Kidney (tissue), 14 donors: ENCODE results near the gene LTBP1. TPM values are rescaled to one million over a fixed set of nuclear protein-coding genes. Genes with fewer than 3 reads are reported as not detected.

Experiments
- DNase-seq, 5 donors: peaks; one replicate each; pipeline ENCODE4 v3.0.0-alpha.2; 2013 to 2020
- FAIRE-seq: peaks from 2 replicates; lab custom pipeline; 2012; peaks lifted over from hg19 to GRCh38; lab: Jason Lieb, UNC
- H3K27ac ChIP-seq, 2 donors: one replicate each; pipeline ENCODE4 v1.7.0; 2013; ENCODE audit warnings: low read depth in 2 of 2, low read length in 2 of 2, inconsistent platforms in 1 of 2
- H3K27me3 ChIP-seq: one replicate; pipeline ENCODE4 v1.7.1; 2013; ENCODE audit warnings: low read length, inconsistent platforms; ENCODE audit not compliant: control insufficient read depth, insufficient read depth
- H3K36me3 ChIP-seq, 3 donors: one replicate each; pipeline versions ENCODE4 v1.7.0 to v1.7.1; 2013; ENCODE audit warnings: low read length in 3 of 3, control low read depth in 1 of 3, inconsistent platforms in 1 of 3; ENCODE audit not compliant: insufficient read depth in 3 of 3, control insufficient read depth in 2 of 3
- H3K4me1 ChIP-seq, 3 donors: one replicate each; pipeline versions ENCODE4 v1.7.0 to v1.7.1; 2013; ENCODE audit warnings: low read length in 3 of 3, inconsistent platforms in 1 of 3, low read depth in 1 of 3; ENCODE audit not compliant: control insufficient read depth in 2 of 3, insufficient read depth in 2 of 3
- H3K4me3 ChIP-seq, 3 donors: one replicate each; pipeline versions ENCODE4 v1.7.0 to v1.8.1; 2013; ENCODE audit warnings: low read length in 3 of 3, control low read depth in 1 of 3, inconsistent platforms in 1 of 3
- H3K9ac ChIP-seq, 3 donors: one replicate each; pipeline versions ENCODE4 v1.7.0 to v1.7.1; 2013; ENCODE audit warnings: low read length in 3 of 3, control low read depth in 1 of 3, inconsistent platforms in 1 of 3
- H3K9me3 ChIP-seq, 3 donors: one replicate each; pipeline versions ENCODE4 v1.7.0 to v1.7.1; 2013; ENCODE audit warnings: low read length in 3 of 3, control low read depth in 1 of 3, inconsistent platforms in 1 of 3; ENCODE audit not compliant: control insufficient read depth in 2 of 3, insufficient read depth in 1 of 3
- intact Hi-C: fragments of 100-400 bp; cut with DNase I; formaldehyde crosslinking; loops from one replicate; pipeline ENCODE4 v1.11.1; 2022
- polyA plus RNA-seq: library from polyadenylated mRNA; stranded (reverse); fragments of 350-450 nt; fragmentation: Illumina TruSeq; extraction: RNeasy Lipid Tissue Mini Kit (QIAGEN cat#74804); gene quantifications from one replicate; pipeline ENCODE4 v1.2.3, GENCODE V29; 2014; ENCODE audit warnings: low read depth, low replicate concordance; ENCODE audit not compliant: insufficient read depth
- total RNA-seq: library from RNA; stranded (reverse); fragmentation: NEBNext Ultra II Directional; extraction: Animal tissue kit (Norgen Biotek cat#: 25700); gene quantifications from one replicate; pipeline ENCODE4 v1.2.1, GENCODE V29; 2021
- TF ChIP-seq, protein P1 (sequence below): IDR thresholded peaks from 3 replicates; pipeline ENCODE4 v1.5.1; 2012; ENCODE audit warnings: mild to moderate bottlenecking, moderate library complexity, borderline replicate concordance; ENCODE audit not compliant: insufficient read depth; ENCODE audit errors: extremely low read depth
- donor health status: control.
- donor health status: control.
- donor health status: control.
- donor health status: control.
- donor health status: control.
- donor health status: DM: yes; HTN: yes; CAD: no.
- donor health status: Normal renal cell carcinoma (clear cell type).

LTBP1 gene
- total and polyA plus RNA-seq, 2 donors from 2014 or later, result 9.3 to 39.8 TPM

DNA sequence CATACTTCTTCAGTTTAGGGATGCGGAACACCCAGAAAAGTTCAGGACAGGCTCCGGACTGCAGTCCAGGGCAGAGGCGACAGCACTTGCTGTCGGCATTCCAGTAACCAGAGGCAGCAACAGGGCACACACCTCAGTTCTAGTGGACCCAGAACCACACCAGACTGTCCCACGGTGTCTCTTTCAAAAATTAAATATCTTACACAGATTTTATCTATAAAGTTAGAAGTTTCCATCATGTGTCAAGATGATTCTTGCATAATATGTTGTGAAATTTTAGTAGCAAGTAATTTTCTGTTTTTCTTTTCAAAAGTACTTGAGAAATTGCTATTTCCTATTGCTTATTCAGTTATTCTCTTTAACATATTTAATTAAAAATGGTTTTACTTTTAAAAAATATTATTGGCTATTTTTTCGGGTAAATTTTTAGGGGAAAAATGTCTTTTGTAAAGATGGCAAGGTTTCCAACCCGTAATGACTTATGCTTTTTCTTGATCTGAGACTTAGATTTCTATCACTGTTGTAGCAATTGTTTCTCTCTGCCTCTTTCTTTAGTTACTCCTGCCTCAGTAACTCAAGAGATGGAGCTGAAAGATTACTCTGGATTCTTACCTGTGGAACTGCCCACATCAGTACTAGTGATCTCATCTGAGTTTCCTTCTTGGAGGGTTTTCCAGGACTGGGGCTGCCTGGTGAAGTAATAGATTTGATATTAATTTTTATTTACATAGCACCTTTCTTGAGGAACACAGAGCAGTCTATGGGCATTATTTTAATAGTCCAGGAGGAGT, 182.7 kb downstream of the LTBP1 start:
- intact Hi-C loops, result no loop called here
- TF ChIP-seq, protein P1, sequence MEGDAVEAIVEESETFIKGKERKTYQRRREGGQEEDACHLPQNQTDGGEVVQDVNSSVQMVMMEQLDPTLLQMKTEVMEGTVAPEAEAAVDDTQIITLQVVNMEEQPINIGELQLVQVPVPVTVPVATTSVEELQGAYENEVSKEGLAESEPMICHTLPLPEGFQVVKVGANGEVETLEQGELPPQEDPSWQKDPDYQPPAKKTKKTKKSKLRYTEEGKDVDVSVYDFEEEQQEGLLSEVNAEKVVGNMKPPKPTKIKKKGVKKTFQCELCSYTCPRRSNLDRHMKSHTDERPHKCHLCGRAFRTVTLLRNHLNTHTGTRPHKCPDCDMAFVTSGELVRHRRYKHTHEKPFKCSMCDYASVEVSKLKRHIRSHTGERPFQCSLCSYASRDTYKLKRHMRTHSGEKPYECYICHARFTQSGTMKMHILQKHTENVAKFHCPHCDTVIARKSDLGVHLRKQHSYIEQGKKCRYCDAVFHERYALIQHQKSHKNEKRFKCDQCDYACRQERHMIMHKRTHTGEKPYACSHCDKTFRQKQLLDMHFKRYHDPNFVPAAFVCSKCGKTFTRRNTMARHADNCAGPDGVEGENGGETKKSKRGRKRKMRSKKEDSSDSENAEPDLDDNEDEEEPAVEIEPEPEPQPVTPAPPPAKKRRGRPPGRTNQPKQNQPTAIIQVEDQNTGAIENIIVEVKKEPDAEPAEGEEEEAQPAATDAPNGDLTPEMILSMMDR, result no peak
- no peak overlapping the region for H3K27ac ChIP-seq
- H3K9ac ChIP-seq, result no peak overlapping the region
- H3K9me3 ChIP-seq, result no peaks in the 10 kb centered on the region
- H3K27me3 ChIP-seq, result no peaks in the 10 kb centered on the region
- no peak overlapping the region for H3K4me3 ChIP-seq
- H3K36me3 ChIP-seq, result no peaks in the 10 kb centered on the region
- FAIRE-seq (no peak), DNase-seq (no peak)
- H3K4me1 ChIP-seq, result no peaks in the 10 kb centered on the region

DNA sequence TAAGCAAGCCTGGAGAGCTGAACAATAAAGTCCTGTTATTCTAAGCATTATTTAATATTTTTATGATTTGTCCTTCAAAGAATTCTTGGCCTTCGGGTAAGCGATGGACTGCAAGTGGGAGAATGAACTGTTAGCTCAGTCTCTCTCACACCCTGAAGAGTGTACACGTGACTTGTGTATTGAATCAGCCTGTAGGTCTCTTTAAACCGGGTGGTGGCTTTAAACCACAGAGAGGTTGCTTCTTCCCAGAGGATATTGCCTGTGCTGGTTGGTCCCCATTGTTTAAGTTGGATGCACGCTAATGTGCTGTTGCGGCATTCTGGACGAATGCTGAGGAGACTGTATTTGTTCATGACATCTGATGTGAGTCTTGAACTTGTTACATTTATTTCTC, 183.3 kb downstream of the LTBP1 start:
- no peak overlapping the region for H3K9ac ChIP-seq
- DNase-seq (no peak), FAIRE-seq (no peak)
- no peaks in the 10 kb centered on the region for H3K4me1 ChIP-seq
- no peaks in the 10 kb centered on the region for H3K36me3 ChIP-seq
- no peak overlapping the region for H3K4me3 ChIP-seq
- TF ChIP-seq, protein P1, result no peak
- no peak overlapping the region for H3K27ac ChIP-seq
- H3K9me3 ChIP-seq, result no peaks in the 10 kb centered on the region
- intact Hi-C loops, result no loop called here
- no peaks in the 10 kb centered on the region for H3K27me3 ChIP-seq

DNA sequence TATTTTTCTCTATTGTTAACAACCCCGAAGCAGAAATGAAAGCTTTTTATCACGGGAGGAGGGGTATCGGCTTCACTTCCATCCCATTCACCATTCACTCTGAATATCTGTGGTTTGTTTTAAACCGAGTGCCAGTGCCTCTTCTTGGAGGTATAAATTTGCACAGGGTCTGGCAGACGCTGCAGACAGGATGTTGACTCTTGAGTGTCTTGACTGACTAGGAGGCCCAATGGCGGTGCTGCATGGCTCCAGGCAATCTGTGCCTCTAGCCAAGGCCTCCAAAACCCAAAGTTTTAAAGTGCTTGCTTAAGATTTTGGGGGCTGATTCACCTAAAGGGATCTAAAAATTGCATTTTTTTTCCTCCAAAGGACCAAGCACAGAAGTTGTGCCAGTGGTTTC, 183.8 kb downstream of the LTBP1 start:
- Histone ChIP-seq H3K9ac (no peak overlapping the region), H3K4me1 (no peaks in the 10 kb centered on the region), H3K9me3 (no peaks in the 10 kb centered on the region), H3K36me3 (no peaks in the 10 kb centered on the region), H3K27ac (no peak overlapping the region), H3K4me3 (no peak overlapping the region), H3K27me3 (no peaks in the 10 kb centered on the region)
- DNase-seq (no peak), FAIRE-seq (no peak)
- TF ChIP-seq, protein P1, result no peak
- intact Hi-C loops, result no loop called here

DNA sequence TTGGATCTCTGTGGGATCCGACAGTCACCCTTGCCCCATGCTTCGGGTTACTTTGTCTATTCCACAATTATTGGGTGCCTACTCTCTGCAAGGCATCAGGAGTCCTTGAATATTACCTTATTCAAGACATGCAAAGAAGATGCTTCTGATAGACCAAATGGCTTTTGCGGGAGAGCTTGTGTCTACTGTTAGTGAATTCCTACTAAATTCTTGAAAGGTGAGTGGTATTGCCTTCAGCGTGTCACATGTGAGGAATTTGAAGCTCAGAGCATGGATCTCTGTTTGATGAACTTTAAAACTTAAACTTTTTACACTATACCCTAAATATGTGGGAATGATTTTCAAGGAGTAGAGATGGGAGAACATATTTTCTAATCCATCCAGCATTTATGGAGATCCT, 184.4 kb downstream of the LTBP1 start:
- no peaks in the 10 kb centered on the region for H3K9me3 ChIP-seq
- H3K9ac ChIP-seq, result no peak overlapping the region
- no peaks in the 10 kb centered on the region for H3K36me3 ChIP-seq
- H3K27ac ChIP-seq, result no peak overlapping the region
- intact Hi-C loops, result no loop called here
- no peak overlapping the region for H3K4me3 ChIP-seq
- TF ChIP-seq, protein P1, result no peak
- no peaks in the 10 kb centered on the region for H3K27me3 ChIP-seq
- no peaks in the 10 kb centered on the region for H3K4me1 ChIP-seq
- FAIRE-seq (no peak), DNase-seq (no peak)
